Iris pigment epithelial cell (primary cell): ENCODE results near the gene ITPKB.

Source experiments
- DNase-seq: peaks from one replicate; pipeline ENCODE4 v3.0.0-alpha.2; 2011; ENCODE audit warnings: low read depth

ITPKB gene

DNA sequence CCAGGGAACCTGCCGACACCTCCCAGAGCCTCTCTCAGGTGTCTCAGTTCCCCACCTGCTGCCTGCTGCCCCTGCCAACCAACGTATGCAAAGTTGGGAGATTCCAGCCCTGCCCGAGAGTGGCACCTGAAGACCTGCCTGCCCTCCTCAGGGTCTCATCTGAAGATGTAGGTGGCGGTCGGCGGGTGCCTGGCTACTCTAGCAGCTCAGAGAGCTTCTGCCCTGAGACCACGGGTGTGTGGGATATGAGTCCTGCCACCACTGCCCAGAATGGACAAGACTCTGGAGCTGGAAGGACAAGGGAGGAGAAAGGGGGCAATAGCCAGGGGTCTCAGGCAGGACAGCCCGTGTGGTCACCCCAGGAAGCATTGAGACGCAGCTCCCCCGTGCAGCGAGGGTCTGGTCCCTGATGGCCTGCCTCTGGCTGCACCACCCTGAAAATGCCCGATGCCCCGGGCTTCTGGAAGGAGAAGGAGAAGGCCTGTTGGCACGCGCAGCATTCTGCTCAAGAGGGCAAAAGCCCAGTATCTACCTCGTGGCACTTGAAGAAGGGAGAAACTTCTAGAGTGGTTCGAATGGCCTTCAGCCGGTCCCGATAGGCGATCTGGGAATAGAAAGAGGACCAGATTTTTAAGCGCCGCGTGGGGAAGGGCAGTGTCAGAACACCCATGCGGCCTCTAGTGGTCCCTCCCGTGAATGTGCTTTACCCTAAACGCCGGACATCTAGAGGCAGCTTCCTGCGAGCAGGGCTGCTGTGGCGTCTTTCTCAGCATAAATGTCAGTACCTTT, 101.7 kb downstream of the ITPKB start:
- DNase-seq = peak; percentile 18

DNA sequence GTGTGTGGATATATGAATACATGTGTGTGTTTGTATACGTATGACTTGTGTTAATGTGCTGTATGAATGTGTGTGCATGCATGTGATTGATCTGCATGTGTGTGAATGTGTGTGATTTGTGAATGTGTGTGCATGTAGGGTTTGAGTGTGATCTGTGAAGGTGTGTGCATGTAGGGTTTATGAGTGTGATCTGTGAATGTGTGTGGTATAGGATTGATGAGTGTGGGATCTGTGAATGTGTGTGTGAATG, 102.3 kb downstream of the ITPKB start:
- no peak for DNase-seq

DNA sequence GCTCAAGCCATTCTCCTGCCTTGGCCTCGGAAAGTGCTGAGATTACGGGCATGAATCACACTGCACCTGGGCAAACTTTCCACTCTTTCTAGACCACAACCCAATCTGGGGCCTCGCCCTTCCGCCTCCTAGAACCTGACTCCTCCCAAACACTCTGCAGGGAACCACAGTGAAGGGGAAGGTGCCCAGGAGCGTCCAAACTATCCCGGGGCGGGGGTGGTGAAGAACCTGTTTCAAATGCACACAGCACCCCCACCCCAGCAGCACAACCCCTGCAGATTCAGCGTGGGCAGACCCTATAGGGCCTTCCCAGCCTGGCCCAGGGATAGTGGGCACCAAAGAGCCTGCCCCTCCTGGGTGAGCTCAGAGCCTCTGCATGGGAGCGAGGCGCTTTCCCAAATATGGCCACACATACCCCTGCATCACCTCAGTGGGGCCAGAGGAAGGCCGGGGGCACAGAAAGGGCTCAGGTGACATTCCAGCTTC, 103.6 kb downstream of the ITPKB start:
- no peak for DNase-seq

DNA sequence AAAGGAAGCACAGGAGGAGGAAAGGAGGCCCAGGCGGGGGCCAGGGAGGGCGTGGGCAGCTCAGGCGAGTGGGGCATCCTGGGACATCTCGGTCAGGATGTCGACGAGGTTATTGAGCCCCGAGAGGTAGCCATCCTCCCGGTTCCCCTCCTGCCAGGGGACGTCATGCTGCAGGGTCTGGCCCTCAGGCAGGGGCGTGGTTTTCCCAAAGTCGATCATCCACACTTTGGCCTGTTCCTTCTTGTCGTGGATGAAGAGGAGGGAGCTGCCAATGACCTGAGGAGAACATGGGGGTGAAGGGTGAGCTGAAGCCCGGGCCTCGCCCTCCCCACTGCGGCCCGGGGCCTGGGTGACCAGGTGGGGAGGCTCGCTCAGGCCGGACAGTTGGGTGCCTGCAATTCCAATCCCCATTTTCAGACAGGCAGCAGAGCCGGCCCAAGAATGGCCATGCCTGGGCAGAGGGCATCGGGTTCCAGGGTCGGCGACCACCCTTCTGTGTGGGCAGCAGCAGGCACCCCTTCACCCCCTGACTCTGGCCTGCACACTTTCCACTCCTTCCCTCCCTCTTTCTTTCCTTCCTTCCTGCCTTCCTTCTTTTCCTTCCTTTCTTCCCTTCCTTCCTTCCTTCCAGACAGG, 104.4 kb downstream of the ITPKB start:
- DNase-seq = no peak

DNA sequence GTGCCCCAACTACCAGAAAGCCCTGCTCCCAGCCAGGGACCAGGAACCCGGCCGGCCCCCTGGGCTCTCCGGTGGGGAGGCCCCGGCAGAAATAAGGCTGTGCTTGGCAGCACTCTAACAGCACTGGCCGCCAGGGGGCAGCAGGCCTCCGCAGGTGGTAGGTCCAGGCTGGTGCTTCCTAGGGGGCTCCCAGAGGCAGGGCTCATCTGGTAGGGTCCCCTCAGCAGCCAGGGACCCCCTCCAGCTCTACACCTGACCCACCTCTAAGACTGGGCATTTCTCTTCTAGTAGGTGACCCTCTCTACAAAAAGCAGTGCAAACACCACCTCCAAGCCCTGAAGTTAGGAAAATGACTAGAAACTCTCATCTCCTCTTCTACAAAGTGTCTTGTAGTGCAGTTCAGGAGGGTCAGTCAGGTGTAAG, 104.9 kb downstream of the ITPKB start:
- DNase-seq = peak; percentile 53

DNA sequence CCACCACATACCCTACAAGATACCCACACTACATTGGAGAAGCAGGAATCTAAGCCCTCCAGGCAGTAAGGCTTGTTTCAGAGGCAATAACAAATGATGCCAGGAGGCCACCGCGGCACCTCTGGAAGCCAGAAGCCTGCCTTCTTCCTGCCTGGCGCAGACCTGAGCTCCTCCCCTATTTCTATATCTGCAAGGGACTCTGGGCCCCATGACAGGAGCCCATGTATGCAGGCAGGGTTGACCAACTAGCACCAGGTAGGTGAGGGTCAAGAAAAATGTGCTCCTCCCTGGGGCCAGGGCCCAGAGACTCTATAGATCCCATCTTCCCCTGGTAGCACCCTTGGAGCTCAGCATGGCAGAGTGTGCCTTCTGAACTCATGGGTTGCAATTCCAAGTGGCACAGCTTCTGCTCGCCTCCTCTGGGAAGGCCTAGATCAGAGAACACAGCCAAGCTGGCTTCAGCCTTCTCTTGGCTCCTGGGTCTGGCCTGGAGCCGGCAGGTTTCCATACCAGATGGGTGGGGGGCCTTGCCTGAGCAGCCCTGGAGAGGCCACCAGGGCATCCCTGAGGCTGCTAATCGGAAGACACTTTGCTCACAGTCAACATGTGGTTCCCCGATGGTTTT, 105.4 kb downstream of the ITPKB start:
- DNase-seq = no peak

DNA sequence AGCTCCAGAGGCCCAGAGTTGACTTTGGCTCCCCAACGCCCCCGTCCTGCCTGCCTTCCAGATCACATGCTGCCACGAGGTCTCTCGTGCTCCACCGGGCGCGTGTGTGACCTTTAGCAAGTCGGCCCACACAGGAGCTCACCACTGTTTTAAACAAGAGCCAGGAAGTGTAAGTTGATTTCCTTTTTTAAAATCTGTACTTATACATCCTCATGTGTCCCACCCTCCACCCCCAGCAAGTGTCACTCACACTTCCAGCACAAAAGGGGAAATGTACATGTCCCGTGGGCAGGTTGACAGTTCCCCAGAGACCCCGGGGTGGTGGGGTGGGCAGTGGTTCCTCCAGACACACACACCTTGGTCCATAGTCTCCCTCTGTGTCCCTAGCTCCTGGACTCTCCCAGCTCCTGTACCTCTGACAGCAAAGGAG, 106.1 kb downstream of the ITPKB start:
- DNase-seq = no peak

DNA sequence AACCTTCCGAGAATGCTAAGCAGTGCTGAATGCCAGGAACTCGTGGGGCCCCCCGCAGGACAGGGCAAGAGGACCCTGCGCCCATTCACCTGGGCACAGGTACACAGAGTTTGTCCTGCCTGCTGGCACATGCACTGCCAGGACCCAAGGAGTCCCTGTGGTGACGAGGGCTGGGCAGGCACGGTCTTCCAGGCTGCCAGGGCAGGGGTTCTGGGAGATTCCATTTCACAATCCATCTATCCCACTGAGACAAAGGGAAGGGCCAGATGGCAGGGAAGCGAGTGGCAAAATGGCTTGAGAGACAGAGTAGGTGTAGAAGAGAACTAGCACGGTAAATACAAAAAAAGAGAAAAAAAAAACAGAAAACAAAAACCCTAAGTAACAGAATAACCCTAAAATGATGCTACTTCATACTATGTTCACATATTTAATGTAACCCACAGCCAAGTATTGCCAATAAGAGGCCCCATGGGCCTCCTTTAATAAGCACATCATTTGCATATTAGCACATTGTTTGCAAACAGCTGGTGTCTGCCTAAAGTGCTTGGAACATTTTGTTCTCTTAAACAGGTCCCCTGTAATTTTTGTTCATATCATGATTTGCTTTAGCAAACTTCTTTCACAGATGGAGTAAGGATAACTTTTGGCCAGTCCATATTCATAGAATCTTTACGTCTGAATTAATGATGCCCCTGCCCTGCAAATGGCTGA, 106.8 kb downstream of the ITPKB start:
- no peak for DNase-seq

DNA sequence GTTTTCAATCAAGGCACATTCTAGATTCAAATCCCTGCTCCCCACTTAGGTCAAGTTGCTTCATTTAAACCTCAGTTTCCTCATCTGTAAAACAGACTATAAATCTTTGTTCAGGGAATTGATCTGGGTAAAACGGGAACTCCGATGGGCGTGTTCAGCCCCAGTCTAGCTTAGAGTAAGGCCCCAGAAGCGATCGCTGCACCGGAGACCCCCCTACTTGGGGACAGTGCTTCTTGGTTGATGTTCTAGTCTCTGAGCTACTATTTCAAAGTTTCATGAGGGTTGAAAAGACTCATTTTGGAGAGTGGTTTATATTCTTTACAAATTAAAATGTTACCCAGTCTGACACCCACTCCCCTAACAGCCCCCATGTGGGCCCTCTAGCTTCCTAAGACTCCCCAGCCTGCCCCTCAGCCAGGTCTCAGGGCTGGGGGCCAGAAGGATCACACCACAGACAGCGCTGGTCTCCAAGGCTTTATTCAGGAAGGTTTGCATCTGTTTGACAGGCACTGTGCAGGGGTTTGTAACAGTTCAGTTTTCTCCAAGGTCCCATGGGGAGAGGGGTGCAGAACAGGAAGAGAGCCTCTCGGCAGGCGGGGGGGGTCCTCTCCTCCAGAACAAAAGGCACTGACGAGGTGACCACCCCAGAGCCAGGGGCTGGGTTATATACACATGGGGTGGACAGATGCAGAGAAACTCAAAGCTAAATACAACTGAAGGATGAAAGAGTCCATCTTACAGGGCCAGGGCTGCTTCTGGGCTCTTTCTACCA, 107.7 kb downstream of the ITPKB start:
- no peak for DNase-seq

DNA sequence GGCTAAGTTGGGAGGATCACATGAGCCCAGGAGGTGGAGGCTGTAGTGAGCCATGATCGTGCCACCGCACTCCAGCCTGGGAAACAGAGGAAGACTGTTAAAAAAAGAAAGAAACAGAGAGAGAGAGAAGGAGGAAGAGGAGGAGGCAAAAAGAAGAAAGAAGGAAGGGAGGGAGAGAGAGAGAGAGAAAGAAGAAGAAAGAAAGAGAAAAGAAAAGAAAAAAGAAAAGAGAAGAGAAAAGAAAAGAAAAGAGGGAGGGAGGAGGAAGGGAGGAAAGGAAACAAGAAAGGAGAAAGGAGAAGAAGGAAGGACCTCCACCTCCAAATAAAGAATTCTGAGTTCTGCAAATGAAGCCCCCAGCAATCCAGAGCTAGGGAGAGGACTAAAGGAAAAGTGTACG, 108.5 kb downstream of the ITPKB start:
- no peak for DNase-seq

DNA sequence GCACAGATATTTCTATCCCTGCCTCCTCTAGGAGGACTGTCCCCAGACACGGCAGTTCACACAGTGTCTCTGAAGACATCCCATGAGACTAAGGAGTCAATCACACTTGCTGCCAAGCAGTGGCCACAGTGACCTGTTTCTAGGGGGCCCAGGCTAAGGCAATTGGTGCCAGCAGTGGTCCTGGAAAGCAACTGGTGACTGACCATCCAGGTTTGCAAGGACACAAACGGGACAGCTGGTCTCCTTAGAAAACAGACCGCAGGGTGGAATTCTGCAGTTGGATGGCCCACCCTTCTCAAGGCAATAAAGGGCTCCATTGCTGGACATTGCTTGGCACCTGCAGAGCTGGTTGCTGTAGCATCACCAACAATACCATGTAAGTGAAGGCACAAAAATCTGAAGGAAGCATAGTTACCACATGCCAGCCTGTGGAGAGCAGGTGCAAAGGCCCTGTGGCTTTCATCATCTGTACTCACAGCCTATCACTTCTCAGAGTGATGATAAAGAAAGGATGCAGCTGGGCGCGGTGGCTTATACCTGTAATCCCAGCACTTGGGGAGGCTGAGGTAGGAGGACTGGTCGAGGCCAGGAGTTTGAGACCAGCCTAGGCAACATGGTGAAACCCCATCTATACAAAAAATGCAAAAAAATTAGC, 109.1 kb downstream of the ITPKB start:
- no peak for DNase-seq

DNA sequence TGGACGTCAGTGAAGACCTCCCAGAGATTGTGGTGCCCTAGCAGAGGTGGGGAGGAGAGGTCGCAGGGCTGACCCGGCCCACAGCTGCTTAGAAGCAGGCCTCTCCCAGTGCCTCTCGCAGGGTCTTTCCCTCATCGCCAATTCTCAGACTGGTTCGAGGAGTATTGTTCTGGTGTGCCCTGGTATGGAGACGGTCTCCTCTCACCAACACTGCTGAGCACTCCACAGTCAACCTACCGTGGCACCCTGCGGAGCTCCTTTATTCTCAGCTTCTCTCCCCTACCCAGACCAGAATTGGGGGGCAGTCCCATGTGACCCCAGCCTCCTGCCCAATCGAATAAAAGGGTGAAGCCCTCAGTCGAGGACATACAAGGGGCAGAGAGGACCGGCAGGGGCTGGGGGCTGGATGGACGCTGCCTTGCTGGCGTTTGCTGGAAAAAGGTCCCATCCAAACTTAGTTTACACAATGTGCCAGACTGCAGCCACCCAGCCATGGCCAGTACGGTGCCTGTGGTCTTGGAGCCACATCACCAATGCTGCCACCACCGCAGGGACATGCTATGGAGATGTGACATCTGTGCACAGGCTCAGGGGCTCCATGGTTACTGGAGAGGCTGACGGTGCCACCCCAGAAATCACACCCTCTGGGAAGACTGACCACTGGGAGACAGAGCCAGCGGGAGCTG, 109.7 kb downstream of the ITPKB start:
- no peak for DNase-seq

DNA sequence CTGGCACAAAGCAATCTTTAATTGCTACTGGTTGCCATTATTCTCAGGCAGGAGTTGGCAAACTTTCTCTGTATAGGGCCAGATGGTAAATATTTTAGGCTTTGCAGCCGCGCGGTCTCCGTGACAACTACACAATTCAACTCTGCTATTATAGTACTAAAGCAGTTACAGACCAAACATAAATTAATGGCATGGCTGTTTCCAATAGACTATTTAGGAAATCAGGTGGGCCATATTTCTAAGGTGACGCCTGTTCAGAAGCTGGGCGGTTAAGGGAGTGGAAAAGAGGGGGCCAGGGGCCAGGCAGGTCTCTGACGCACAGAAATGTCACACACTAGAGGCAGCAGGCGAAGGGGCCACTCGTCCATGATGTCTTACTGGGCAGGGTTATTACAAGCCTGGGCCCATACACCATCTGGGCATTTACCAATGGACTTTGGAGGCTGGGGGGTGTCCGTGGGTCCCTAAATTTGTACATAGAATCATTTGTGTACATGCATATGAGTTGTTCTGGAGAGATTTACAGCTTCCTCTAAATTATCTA, 110.4 kb downstream of the ITPKB start:
- no peak for DNase-seq

DNA sequence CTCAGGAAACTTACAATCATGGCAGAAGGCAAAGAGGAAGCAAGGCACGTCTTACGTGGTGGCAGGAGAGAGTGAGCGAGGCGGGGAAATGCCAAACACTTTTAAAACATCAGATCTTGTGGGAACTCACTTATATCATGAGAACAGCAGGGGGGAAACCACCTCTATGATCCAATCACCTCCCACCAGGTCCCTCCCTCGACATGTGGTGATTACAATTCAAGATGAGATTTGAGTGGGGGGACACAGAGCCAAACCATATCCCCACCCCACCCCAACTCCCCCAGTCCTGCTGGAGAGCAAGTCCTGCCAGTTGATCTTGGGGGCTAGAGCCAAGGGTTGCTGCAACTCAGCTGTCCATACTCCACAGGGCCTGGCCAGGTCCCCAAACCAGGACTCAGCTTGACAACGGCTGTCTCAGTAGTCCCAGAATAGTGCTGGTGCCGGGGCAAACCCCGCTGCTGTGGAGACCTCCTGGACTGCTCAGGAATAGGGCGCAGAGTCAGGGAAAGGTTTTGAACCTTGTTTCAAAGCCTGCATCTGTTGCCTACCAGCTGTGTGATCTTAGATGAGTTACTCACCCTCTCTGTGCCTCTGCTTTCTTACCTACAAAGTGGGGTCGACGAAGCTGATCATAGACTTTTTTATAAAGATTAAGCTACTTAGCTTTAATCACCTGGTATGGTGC, 111.0 kb downstream of the ITPKB start:
- DNase-seq = no peak

DNA sequence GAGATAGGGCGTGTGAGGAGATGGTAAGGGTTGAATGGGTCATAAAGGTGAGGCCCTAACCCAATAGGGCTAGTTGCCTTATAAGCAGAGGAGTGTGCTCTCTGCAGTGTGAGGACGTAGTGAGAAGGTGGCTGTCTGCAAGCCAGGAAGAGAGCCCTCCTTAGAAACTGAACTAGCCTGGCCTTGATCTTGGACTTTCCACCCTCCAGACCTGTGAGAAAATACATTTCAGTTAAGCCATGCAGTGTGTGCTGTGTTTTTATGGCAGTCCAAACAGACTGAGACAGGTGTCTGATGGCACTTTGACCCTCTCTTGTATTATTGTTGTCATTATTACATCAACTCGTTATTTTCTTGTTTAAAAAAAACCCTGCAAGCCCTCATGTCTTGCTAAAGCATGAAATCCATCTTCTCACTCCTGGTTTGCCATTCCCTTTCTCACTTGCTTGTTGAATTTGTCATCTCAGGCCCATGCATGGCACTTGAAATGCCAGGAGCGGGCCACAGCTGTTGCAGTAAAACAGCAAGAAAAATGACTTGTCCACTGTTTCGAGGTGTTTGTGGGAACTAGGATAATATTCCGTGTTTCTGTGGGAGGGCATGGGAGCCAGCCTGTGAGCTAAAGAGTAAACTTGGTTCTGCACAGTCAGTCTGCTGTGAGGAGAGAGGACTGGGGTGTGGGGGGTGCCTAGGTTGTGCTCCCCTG, 111.9 kb downstream of the ITPKB start:
- no peak for DNase-seq

DNA sequence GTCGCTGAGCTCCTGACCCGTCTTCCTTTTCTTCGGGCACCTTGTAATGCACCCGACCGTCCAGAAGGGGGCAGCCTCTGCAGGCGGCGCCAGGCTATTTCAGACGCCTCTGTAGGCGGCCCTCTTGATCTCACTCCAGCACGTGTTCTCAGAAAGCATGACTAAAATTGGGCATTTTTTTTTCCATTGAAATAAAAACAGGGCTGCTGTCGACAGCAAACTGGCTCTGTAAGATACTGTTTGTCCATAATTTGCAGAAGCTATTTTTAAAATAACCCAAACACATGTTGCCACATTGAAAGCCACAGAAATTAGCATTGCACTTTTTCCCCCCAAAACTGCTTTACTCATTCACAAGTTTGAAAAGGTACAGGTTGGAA, 112.5 kb downstream of the ITPKB start:
- DNase-seq = peak; percentile 68

DNA sequence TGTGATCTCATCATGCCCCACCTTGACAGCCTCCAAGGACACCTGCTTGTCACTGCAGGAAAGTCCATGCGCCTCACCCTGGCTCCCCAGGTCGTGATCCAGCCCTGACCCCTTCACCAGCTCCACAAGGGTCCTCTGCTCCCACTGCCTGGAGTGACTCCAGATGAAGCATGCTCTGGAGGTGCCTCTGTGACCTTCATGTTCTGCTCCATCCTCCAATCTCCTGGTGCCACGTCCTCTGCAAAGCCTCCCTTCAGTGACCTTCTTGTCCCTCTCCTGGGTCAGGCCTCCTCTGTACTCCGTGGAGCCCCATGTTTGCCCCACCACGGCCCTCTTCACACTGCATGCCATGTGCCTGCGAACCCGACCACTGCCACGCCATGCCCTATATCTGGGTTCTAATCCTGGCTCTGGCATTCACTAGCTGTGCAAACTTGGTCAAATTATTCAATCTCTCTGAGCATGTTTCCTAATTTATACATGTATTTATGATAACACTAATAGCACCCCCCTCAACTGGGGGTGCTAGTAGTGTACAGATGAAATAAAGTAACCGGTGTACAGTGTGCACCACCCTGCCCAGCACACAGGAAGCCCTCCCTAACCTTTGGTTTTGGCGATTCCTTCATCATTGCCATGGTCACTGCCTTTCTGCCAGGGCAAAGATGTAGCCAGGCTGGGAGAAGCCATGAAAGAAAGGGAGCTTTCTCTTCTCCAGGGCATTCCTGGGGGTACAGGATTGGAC, 113.1 kb downstream of the ITPKB start:
- no peak for DNase-seq

DNA sequence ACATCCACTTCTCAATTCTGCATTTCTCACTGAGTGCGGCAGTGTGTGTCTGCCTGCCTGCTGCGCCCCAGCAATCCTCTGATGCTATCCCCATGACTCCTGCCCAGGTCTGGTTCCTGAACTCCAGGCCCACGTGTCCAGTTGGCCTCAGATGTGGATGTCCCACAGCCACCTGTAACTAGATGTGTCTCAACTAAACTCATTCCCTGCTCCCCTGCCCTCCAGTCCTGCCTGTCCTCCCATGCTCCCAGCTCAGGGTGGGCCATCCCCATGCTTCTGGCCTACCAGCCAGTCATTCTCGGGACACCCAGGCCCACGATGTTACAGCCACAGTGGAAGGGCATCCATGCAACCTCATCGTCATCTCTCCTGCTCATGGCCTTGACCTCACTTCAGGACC, 113.8 kb downstream of the ITPKB start:
- DNase-seq = no peak

DNA sequence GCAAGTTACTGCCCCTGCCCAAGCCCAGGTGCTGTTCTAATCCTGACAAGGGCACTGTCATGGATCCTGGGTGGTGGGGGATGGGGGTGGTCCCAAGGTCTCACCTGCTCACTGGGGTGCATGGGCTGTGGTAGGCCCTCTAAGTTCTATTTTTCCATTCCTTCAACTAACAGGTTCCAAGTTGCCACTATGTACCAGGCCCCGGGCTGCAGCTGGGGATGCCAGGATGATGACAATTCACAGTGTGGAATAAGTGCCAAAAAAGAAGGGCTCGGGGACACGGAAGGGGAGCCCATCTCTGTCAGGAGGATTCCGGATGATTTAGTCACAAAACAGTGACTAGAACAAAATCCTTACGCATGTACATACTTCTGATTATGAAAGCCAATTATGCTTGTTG, 114.6 kb downstream of the ITPKB start:
- peak; percentile 30 for DNase-seq
